Natural killer cell (primary cell): Measurements from ENCODE around the gene ARMH4. TPM values are rescaled to one million over a fixed set of nuclear protein-coding genes. Genes with fewer than 3 reads are reported as not detected.

Experiments used
- ATAC-seq, 3 donors: fragments of 150-1000 bp in 2 of 3; fragments of 200-7000 bp in 1 of 3; cut with Tn5 transposase; 1 replicate in 1 of 3; 2 replicates in 2 of 3; pipeline ENCODE4 v1.10.0; 2021; ENCODE audit warnings: mild to moderate bottlenecking in 2 of 3, moderate library complexity in 2 of 3
- DNase-seq, 2 donors: peaks; one replicate each; pipeline versions ENCODE4 v3.0.0 to v3.0.0-alpha.2; 2013 to 2021; ENCODE audit warnings: mixed read lengths in 1 of 2
- H3K27ac ChIP-seq: one replicate; pipeline ENCODE4 v1.5.1; 2013; ENCODE audit warnings: mild to moderate bottlenecking, low read length
- H3K27me3 ChIP-seq: one replicate; pipeline ENCODE4 v1.6.1; 2013; ENCODE audit warnings: low read length; ENCODE audit not compliant: control insufficient read depth, insufficient read depth
- H3K36me3 ChIP-seq: one replicate; pipeline ENCODE4 v1.6.1; 2013; ENCODE audit warnings: low read length; ENCODE audit not compliant: control insufficient read depth, insufficient read depth
- H3K4me1 ChIP-seq: one replicate; pipeline ENCODE4 v1.6.1; 2013; ENCODE audit warnings: low read length; ENCODE audit not compliant: control insufficient read depth, insufficient read depth
- H3K4me3 ChIP-seq: one replicate; pipeline ENCODE4 v1.5.1; 2013; ENCODE audit warnings: low read length
- H3K9me3 ChIP-seq: one replicate; pipeline ENCODE4 v1.6.1; 2013; ENCODE audit warnings: low read length; ENCODE audit not compliant: control insufficient read depth, insufficient read depth
- H3K27ac Mint-ChIP-seq, 2 donors: one replicate each; pipeline ENCODE4 v1.8.0; 2022; ENCODE audit warnings: mild to moderate bottlenecking in 2 of 2, mixed read lengths in 2 of 2, moderate library complexity in 1 of 2
- H3K27me3 Mint-ChIP-seq, 2 donors: one replicate each; pipeline ENCODE4 v1.8.0; 2022; ENCODE audit warnings: low read depth in 2 of 2, mixed read lengths in 2 of 2
- H3K36me3 Mint-ChIP-seq: one replicate; pipeline ENCODE4 v1.8.0; 2022; ENCODE audit warnings: mixed read lengths
- H3K4me1 Mint-ChIP-seq, 2 donors: one replicate each; pipeline ENCODE4 v1.8.0; 2022; ENCODE audit warnings: mixed read lengths in 2 of 2
- H3K4me3 Mint-ChIP-seq: one replicate; pipeline ENCODE4 v1.8.0; 2022; ENCODE audit warnings: mild to moderate bottlenecking, moderate library complexity, mixed read lengths
- H3K9me3 Mint-ChIP-seq, 2 donors: one replicate each; pipeline ENCODE4 v1.8.0; 2022; ENCODE audit warnings: mixed read lengths in 2 of 2
- whole genome bisulfite sequencing: methylation state at CpG from one replicate; pipeline ENCODE4 v1.1.7; 2013; ENCODE audit warnings: missing lambda C conversion rate; ENCODE audit not compliant: insufficient coverage; 5-methylcytosine and 5-hydroxymethylcytosine counted together
- intact Hi-C: fragments of 100-400 bp; cut with micrococcal nuclease; formaldehyde crosslinking; loops from one replicate; pipeline ENCODE4 v1.14.2; 2022
- total RNA-seq, 4 donors: library from RNA; stranded (reverse); fragments of 120-200 nt in 1 of 4; gene quantifications; one replicate each; pipeline versions ENCODE4 v1.2.3 to v1.2.4, GENCODE V29; 2013 to 2022
- TF ChIP-seq, protein P1 (sequence below): fragments of 200-600 bp; IDR thresholded peaks from one replicate; pipeline ENCODE4 v1.8.0; 2022; ENCODE audit warnings: antibody characterized with exemption

Gene ARMH4
- total RNA-seq, 3 donors from 2014 or later (not counting 1 experiment from before 2014, with no cell fraction given): 0.32 TPM; not detected in 2

DNA sequence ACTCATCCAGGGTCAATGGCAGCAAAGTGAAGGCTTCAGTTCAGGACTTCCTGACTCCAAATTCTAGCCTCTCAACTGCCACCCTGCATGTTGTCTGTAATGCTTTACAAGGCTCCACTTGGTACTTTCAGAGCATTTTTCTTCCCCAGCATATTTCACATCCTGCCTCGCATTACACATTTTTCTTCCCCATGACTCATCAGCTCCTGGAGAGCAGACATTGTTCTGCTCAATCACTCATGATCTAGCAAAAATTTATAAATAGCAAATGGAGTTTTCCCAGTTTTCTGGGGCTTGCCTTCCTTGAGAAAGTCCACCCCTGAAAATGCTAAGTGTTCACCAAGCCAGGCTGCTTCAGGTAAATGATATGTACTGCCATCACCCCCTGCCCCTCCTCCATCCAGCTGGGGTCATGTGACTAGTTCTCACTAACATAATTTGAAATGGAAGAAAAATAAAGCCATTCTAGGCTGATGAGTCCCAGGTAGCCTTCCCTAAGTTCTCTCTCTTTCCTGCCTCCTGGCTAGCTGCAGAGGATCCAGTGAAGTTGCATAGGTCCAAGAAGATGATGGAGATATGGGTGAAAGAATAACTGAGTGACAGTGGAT, 69.4 kb downstream of the ARMH4 start:
- H3K9me3 ChIP-seq: no peaks in the 10 kb centered on the region
- no peak for ATAC-seq
- TF ChIP-seq, protein P1, sequence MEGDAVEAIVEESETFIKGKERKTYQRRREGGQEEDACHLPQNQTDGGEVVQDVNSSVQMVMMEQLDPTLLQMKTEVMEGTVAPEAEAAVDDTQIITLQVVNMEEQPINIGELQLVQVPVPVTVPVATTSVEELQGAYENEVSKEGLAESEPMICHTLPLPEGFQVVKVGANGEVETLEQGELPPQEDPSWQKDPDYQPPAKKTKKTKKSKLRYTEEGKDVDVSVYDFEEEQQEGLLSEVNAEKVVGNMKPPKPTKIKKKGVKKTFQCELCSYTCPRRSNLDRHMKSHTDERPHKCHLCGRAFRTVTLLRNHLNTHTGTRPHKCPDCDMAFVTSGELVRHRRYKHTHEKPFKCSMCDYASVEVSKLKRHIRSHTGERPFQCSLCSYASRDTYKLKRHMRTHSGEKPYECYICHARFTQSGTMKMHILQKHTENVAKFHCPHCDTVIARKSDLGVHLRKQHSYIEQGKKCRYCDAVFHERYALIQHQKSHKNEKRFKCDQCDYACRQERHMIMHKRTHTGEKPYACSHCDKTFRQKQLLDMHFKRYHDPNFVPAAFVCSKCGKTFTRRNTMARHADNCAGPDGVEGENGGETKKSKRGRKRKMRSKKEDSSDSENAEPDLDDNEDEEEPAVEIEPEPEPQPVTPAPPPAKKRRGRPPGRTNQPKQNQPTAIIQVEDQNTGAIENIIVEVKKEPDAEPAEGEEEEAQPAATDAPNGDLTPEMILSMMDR: no peak
- H3K36me3 ChIP-seq: no peaks in the 10 kb centered on the region
- 14% methylated on average over 1 of the region's 1 CpG for WGBS
- Mint-ChIP-seq H3K9me3 (no peaks in the 10 kb centered on the region), H3K36me3 (no peaks in the 10 kb centered on the region), H3K4me3 (no peak overlapping the region), H3K27me3 (peaks cover 14 to 45% of the 10 kb centered on the region in 2 donors), H3K4me1 (no peaks in the 10 kb centered on the region), H3K27ac (no peak overlapping the region)
- H3K4me1 ChIP-seq: no peaks in the 10 kb centered on the region
- H3K4me3 ChIP-seq: no peak overlapping the region
- H3K27me3 ChIP-seq: no peaks in the 10 kb centered on the region
- H3K27ac ChIP-seq: no peak overlapping the region
- DNase-seq: no peak
- intact Hi-C loops: no loop called here

GRCh38 chr14:58082011-58082410, 70.0 kb downstream of the ARMH4 start:
- no peak for ATAC-seq
- no peak overlapping the region for H3K27ac Mint-ChIP-seq
- peaks cover 11 to 39% of the 10 kb centered on the region in 2 donors for H3K27me3 Mint-ChIP-seq
- TF ChIP-seq, protein P1: no peak
- H3K36me3 Mint-ChIP-seq: no peaks in the 10 kb centered on the region
- H3K4me3 Mint-ChIP-seq: no peak overlapping the region
- intact Hi-C loops: no loop called here
- DNase-seq: no peak
- no peaks in the 10 kb centered on the region for H3K4me1 Mint-ChIP-seq
- 94% methylated on average over 2 of the region's 2 CpGs for WGBS
- H3K27me3 ChIP-seq: no peaks in the 10 kb centered on the region
- no peaks in the 10 kb centered on the region for H3K36me3 ChIP-seq
- no peaks in the 10 kb centered on the region for H3K9me3 Mint-ChIP-seq
- H3K27ac ChIP-seq: no peak overlapping the region
- H3K9me3 ChIP-seq: no peaks in the 10 kb centered on the region
- H3K4me3 ChIP-seq: no peak overlapping the region
- no peaks in the 10 kb centered on the region for H3K4me1 ChIP-seq

DNA sequence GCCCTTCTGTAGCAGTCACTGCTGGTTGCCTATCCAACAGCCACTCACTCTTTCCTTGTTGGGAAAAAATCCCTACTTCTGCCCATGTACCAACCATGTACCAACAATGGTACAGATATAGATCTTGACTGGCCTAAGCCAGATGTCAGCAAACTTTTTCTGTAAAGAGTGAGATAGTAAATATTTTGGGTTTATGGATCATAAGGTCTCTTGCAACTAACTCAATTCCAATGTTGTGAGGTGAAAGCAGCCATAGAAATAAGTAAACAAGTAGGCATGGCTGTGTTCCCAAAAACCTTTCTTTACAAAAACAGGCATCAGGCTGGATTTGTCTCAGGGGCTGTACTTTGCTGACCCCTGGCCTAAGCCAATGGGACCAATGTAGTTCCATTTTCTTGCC, 73.5 kb downstream of the ARMH4 start:
- Mint-ChIP-seq H3K9me3 (no peaks in the 10 kb centered on the region), H3K27me3 (peaks cover 3 to 10% of the 10 kb centered on the region in 2 donors)
- intact Hi-C loops: no loop called here

More for the DNA sequence above, 73.5 kb downstream of the ARMH4 start:
- ATAC-seq: no peak
- Mint-ChIP-seq H3K36me3 (no peaks in the 10 kb centered on the region), H3K27ac (no peak overlapping the region), H3K4me1 (no peaks in the 10 kb centered on the region), H3K4me3 (no peak overlapping the region)
- TF ChIP-seq, protein P1: no peak
- Histone ChIP-seq H3K27ac (no peak overlapping the region), H3K36me3 (no peaks in the 10 kb centered on the region), H3K4me1 (no peaks in the 10 kb centered on the region), H3K27me3 (no peaks in the 10 kb centered on the region), H3K4me3 (no peak overlapping the region), H3K9me3 (no peaks in the 10 kb centered on the region)
- no peak for DNase-seq
